Aorta (tissue), 5 donors: Measurements from ENCODE around the gene PDPK1. TPM values are rescaled to one million over a fixed set of nuclear protein-coding genes. Genes with fewer than 3 reads are reported as not detected.
"Not testable (repeated sequence)": the region's sequence is repeated elsewhere in the genome, so short reads cannot be mapped to it uniquely, and the experiment has no call there.

Source experiments
- ATAC-seq: fragments of 200-7000 bp; cut with Tn5 transposase; one replicate; pipeline ENCODE4 v1.9.1; 2022; ENCODE audit warnings: moderate library complexity; ENCODE audit not compliant: low FRiP score
- DNase-seq, 2 donors: peaks; one replicate each; pipeline ENCODE4 v3.0.0-alpha.2; 2020
- H3K27ac ChIP-seq, 2 donors: one replicate each; pipeline ENCODE4 v1.5.1; 2013; ENCODE audit warnings: low read length in 2 of 2, mild to moderate bottlenecking in 2 of 2, moderate library complexity in 2 of 2, control low read depth in 1 of 2, inconsistent platforms in 1 of 2, low read depth in 1 of 2
- H3K27me3 ChIP-seq, 2 donors: one replicate each; pipeline ENCODE4 v1.6.1; 2013; ENCODE audit warnings: control low read depth in 1 of 2, low read length in 1 of 2, mild to moderate bottlenecking in 1 of 2, moderate library complexity in 1 of 2; ENCODE audit not compliant: insufficient read depth in 2 of 2, control insufficient read depth in 1 of 2
- H3K36me3 ChIP-seq, 2 donors: one replicate each; pipeline ENCODE4 v1.6.1; 2013; ENCODE audit warnings: control low read depth in 1 of 2, low read length in 1 of 2, mild to moderate bottlenecking in 1 of 2; ENCODE audit not compliant: insufficient read depth in 2 of 2, control insufficient read depth in 1 of 2
- H3K4me1 ChIP-seq, 2 donors: one replicate each; pipeline ENCODE4 v1.6.1; 2013; ENCODE audit warnings: low read length in 2 of 2, control low read depth in 1 of 2, mild to moderate bottlenecking in 1 of 2, moderate library complexity in 1 of 2; ENCODE audit not compliant: insufficient read depth in 2 of 2, control insufficient read depth in 1 of 2
- H3K4me3 ChIP-seq, 2 donors: one replicate each; pipeline ENCODE4 v1.5.1; 2013; ENCODE audit warnings: low read length in 2 of 2, control low read depth in 1 of 2, mild to moderate bottlenecking in 1 of 2
- H3K9me3 ChIP-seq: one replicate; pipeline ENCODE4 v1.6.1; 2013; ENCODE audit warnings: mild to moderate bottlenecking, low read length; ENCODE audit not compliant: control insufficient read depth
- whole genome bisulfite sequencing, 2 donors: extraction: QIAGEN DNeasy Blood & Tissue Kit; methylation state at CpG; one replicate each; pipeline ENCODE4 v1.1.7; 2013; 5-methylcytosine and 5-hydroxymethylcytosine counted together
- intact Hi-C, 2 donors: fragments of 100-400 bp; cut with DNase I; formaldehyde crosslinking; loops; one replicate each; pipeline versions ENCODE4 v1.14.2 to v1.15.0; 2022
- polyA plus RNA-seq, 2 donors: library from polyadenylated mRNA; stranded (reverse); fragments of 200-250 nt; gene quantifications; one replicate each; pipeline ENCODE4 v1.2.3, GENCODE V29; 2013
- total RNA-seq, 2 donors: library from RNA; stranded (reverse); fragmentation: NEBNext Ultra II Directional; extraction: Animal tissue kit (Norgen Biotek cat#: 25700); gene quantifications; one replicate each; pipeline ENCODE4 v1.2.1, GENCODE V29; 2021
- donor health status: healthy with polysubstance abuse.
- donor health status: Bipolar disorder and iron deficiency.
- donor health status: DM: no; HTN: no; CAD: no.
- donor health status: DM: no; HTN: no; CAD: no.
- donor health status: DM: yes; HTN: yes; CAD: no.

The PDPK1 gene
- total and polyA plus RNA-seq, 4 donors: 12.7 to 46.4 (median 30.5) TPM

DNA sequence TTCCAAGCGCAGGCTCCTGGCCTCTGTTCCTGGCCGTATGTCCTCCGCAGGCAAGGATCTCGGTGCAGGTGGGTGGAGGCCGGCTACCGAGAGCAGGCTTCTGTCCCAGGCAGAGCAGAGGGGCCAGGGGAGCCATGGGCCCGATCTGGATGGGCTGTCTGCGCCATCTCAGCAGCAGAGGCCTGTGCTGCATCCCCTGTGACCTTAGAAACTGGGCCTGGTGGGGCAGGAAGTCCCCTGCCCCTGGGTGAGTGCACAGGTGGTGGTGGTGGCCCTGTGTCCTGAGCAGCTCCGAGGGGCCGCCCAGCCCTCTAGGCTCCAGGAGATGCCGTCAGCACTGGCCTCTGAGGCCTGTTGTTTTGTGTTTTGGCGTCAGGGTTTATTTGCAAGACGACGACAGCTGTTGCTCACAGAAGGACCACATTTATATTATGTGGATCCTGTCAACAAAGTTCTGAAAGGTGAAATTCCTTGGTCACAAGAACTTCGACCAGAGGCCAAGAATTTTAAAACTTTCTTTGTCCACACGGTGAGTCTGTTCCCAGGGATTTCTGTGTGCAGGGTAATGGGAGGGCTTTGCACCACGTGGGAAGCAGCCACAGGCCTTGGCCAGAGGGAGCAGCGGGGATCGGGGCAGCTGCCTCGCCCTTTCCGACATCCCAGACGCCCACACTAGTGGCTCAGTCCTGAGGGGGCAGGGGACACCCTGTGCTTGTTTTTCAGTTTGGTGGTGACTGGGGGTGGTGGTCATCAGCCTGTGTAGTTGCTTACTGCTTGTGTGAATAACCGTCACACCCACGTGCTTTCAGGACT is 59.1 kb downstream of the PDPK1 start:
- intact Hi-C loops: loop anchor here in 1 of 2 donors (10.0 kb wide), 1 partner anchor 62 kb away; the partner anchor contains the start of genes CEMP1 and PDPK1
- Histone ChIP-seq H3K4me1 (no peaks in the 10 kb centered on the region), H3K9me3 (no peaks in the 10 kb centered on the region), H3K27me3 (no peaks in the 10 kb centered on the region), H3K27ac (no peak overlapping the region), H3K4me3 (no peak overlapping the region), H3K36me3 (peaks cover 0 to 2% of the 10 kb centered on the region in 2 donors)
- WGBS, 2 donors: 89 to 90% methylated on average over 24 of the region's 24 CpGs
- ATAC-seq (no peak), DNase-seq (peak; percentile 34 to 59)

DNA sequence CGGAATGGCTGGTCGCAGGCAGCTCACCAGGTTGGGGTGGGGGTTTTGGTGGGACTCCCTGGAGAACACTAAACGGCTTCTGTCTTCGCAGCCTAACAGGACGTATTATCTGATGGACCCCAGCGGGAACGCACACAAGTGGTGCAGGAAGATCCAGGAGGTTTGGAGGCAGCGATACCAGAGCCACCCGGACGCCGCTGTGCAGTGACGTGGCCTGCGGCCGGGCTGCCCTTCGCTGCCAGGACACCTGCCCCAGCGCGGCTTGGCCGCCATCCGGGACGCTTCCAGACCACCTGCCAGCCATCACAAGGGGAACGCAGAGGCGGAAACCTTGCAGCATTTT is 59.7 kb downstream of the PDPK1 start:
- no peaks in the 10 kb centered on the region for H3K9me3 ChIP-seq
- DNase-seq: peak; percentile 38 to 63
- H3K4me1 ChIP-seq: no peaks in the 10 kb centered on the region
- H3K36me3 ChIP-seq: peaks cover 0 to 2% of the 10 kb centered on the region in 2 donors
- no peak overlapping the region for H3K4me3 ChIP-seq
- no peak overlapping the region for H3K27ac ChIP-seq
- H3K27me3 ChIP-seq: no peaks in the 10 kb centered on the region
- intact Hi-C loops: loop anchor here in 1 of 2 donors (10.0 kb wide), 1 partner anchor 63 kb away; the partner anchor contains the start of genes CEMP1 and PDPK1
- no peak for ATAC-seq
- WGBS, 2 donors: 94% methylated on average over 22 of the region's 22 CpGs

DNA sequence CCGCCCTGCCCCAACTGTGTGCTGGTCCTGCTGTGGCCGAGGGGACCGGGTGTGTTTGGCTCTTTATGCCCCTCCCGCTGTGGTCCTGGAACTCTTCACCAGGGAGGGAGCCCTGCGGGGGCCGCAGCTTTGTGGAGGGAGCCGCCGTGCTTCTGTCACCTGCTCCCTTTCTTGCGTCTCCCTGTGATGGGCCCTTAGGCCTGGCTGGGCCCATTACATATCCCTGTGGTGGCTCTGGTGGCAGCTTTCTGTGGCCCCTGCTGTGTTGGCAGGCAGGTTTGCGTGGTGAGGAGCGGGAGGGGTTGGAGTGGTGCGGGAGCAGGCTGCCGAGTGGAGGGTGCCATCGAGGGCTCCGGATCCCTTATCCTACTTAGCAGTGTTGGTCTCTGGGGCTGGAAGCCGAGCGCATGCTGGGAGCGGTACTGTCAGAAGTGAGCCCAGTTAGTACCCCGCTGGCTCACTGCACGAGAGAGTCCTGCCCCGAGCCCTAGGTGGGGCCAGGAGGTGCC is 60.4 kb downstream of the PDPK1 start:
- Histone ChIP-seq H3K9me3 (no peaks in the 10 kb centered on the region), H3K4me3 (no peak overlapping the region), H3K27ac (no peak overlapping the region), H3K4me1 (no peaks in the 10 kb centered on the region), H3K36me3 (peaks cover 0 to 2% of the 10 kb centered on the region in 2 donors), H3K27me3 (no peaks in the 10 kb centered on the region)
- DNase-seq (peak; percentile 40 to 70), ATAC-seq (no peak)
- WGBS, 2 donors: 91 to 94% methylated on average over 21 of the region's 21 CpGs
- intact Hi-C loops: loop anchor here in 1 of 2 donors (10.0 kb wide), 1 partner anchor 63 kb away; the partner anchor contains the start of genes CEMP1 and PDPK1

DNA sequence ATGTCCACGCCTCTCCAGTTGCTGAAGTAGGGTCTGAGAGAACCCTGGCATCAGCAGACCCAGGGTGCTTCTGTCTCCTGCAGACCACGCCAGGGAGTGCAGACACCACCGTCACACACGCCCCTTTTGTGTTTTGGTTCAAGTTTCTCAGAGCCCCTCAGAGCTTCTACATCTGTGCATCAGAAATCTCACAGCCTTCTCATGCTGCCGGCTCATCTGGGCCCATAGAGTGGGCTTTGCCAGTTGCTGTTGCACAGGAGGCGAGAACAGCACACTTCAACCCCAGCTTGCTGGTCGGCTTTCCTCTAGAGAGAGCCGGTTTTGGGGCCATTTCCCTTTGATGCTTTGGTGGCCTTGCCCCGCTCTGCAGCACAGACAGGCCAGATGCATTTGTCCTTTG is 60.9 kb downstream of the PDPK1 start:
- no peak overlapping the region for H3K4me3 ChIP-seq
- H3K27me3 ChIP-seq: no peaks in the 10 kb centered on the region
- peaks cover 0 to 2% of the 10 kb centered on the region in 2 donors for H3K36me3 ChIP-seq
- DNase-seq (peak; percentile 30 to 35), ATAC-seq (no peak)
- 91% methylated on average over 9 of the region's 9 CpGs for WGBS, 2 donors
- H3K27ac ChIP-seq: no peak overlapping the region
- no peaks in the 10 kb centered on the region for H3K4me1 ChIP-seq
- H3K9me3 ChIP-seq: no peaks in the 10 kb centered on the region
- intact Hi-C loops: loop anchor here in 1 of 2 donors (10.0 kb wide), 1 partner anchor 64 kb away; the partner anchor contains the start of genes CEMP1 and PDPK1

DNA sequence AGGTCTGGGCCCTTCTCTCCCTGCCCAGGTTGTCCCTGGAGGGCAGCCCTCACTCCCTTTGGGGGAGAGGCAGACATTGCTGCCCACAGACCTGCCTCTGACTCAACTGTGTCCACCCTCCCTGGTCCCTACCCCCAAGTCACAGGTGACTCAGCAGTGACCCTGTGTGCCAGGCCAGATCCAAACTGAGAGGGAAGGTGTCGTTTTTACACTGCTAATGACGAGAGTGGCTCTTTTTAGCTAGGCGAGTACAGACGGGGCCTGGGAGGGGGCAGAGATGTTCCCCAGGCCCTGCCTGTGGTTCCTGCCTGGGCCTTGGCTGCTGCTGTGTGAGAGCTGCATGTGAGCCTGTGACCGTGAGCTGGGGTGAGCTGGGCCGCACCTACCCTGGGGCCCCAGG is 61.3 kb downstream of the PDPK1 start:
- not testable (repeated sequence) for H3K36me3 ChIP-seq, H3K27me3 ChIP-seq
- intact Hi-C loops: loop anchor here in 1 of 2 donors (10.0 kb wide), 1 partner anchor 64 kb away; the partner anchor contains the start of genes CEMP1 and PDPK1

DNA sequence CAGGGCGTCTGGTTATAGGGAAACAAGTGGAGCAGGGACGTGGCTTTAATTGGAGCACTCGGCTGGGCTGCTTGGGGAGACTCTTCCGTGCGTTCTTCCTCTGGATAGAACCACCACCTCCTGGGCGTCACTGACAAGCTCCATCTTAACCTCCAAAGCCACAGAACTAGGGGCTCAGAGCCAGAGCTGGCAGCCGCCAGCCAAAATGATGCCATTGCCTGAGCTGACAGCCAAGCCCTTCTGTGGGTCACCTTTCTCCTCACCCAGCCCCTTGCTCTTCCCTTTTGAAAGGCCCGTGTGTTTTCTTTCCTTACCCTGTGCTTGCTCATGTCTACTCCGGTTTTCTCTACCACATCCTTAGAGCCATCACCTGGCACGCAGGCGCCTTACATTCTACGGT is 62.0 kb downstream of the PDPK1 start:
- intact Hi-C loops: loop anchor here in 1 of 2 donors (10.0 kb wide), 2 partner anchors 65 to 75 kb away; partner anchors contain the start of genes CEMP1 and PDPK1
- WGBS, 2 donors: 69 to 77% methylated on average over 8 to 10 of the region's 12 CpGs
- H3K36me3 ChIP-seq, H3K27me3 ChIP-seq, H3K4me1 ChIP-seq, H3K27ac ChIP-seq, ATAC-seq, H3K4me3 ChIP-seq, H3K9me3 ChIP-seq: not testable (repeated sequence)
- peak in 1 of 2 donors; percentile 25 for DNase-seq

More for the DNA sequence above, 61.3 kb downstream of the PDPK1 start:
- not testable (repeated sequence) for H3K27ac ChIP-seq, DNase-seq, H3K4me3 ChIP-seq, H3K4me1 ChIP-seq, ATAC-seq, H3K9me3 ChIP-seq
- 82 to 83% methylated on average over 4 of the region's 6 CpGs for WGBS, 2 donors

DNA sequence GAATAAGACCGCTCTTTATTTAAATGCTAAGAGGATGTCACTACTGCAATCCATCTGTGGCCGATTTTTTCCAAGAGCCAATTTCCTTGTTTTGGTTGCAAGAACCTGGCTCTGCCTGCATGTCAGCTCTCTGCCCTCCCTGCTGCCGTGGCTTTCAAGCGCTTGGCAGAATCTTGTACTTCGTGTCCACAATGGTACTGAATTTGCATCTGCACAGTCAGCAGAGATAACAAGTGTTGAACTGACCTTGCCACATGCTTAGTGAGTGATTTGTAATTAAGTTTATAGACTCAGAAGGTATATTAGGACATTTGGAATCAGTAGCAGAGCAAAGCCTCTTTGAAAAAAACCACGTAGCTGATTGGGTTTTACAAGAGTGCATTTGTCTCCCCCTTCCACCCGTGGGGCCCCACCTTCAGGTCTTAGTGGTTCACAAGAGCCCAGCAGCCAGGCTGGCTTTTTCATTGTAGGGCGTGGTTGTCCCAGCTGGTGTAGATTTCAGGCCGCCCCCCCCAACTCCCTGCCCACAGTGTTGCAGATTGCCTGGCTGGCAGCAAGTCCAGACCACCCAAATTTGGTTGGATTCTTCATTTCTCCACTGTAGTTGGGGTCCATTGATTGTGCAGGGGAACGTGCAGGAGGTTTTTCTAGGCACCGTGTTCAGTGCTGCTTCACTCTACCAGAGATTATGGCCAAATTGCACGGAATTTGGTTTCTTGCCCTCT is 63.6 kb downstream of the PDPK1 start:
- not testable (repeated sequence) for ATAC-seq

DNA sequence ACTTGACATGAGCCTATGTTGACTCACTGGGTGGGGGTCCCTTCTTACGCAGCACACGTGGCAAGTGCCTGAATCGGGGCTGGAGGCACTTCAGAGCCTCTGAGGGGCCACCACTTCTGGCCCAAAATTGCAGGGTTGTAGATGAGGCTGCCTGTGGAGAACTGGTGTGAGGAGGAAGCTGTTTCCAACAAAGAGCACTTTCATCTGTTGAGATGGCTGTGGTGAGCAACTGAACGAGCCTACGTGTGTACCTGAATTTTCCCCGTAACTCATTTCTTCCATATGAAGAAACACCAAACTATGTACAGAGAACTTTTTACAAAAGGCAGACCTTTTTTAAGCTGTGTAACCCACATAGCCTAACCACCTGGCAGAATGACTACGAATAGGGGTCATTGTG is 64.4 kb downstream of the PDPK1 start:
- not testable (repeated sequence) for H3K4me3 ChIP-seq, H3K9me3 ChIP-seq, H3K36me3 ChIP-seq, DNase-seq, H3K27me3 ChIP-seq, H3K27ac ChIP-seq, H3K4me1 ChIP-seq, ATAC-seq
- intact Hi-C loops: loop anchor here in 1 of 2 donors (10.0 kb wide), 1 partner anchor 73 kb away; no protein-coding TSS in a partner anchor
- WGBS, 2 donors: 83 to 85% methylated on average over 7 of the region's 7 CpGs

More for the DNA sequence above, 63.6 kb downstream of the PDPK1 start:
- peak in 1 of 2 donors; percentile 45 for DNase-seq
- H3K27ac ChIP-seq, H3K36me3 ChIP-seq, H3K4me1 ChIP-seq, H3K9me3 ChIP-seq, H3K4me3 ChIP-seq, H3K27me3 ChIP-seq: not testable (repeated sequence)
- intact Hi-C loops: loop anchor here in 1 of 2 donors (10.0 kb wide), 1 partner anchor 73 kb away; no protein-coding TSS in a partner anchor
- WGBS, 2 donors: 73 to 75% methylated on average over 11 of the region's 12 CpGs
